Nephron progenitor cell (in vitro differentiated cells): ENCODE results near the gene ANKRD34C.

Source experiments
- DNase-seq: peaks from one replicate; pipeline ENCODE4 v3.0.0; 2021
- H3K27ac Mint-ChIP-seq: 2 replicates; pipeline ENCODE4 v1.8.0; 2021; ENCODE audit warnings: mild to moderate bottlenecking, moderate library complexity, mixed read lengths
- H3K27me3 Mint-ChIP-seq: 2 replicates; pipeline ENCODE4 v1.8.0; 2021; ENCODE audit warnings: mild to moderate bottlenecking, low read depth, mixed read lengths; ENCODE audit not compliant: poor library complexity
- H3K36me3 Mint-ChIP-seq: 2 replicates; pipeline ENCODE4 v1.8.0; 2021; ENCODE audit warnings: low read depth, mixed read lengths
- H3K4me1 Mint-ChIP-seq: 2 replicates; pipeline ENCODE4 v1.8.0; 2021; ENCODE audit warnings: mixed read lengths
- H3K4me3 Mint-ChIP-seq: 2 replicates; pipeline ENCODE4 v1.8.0; 2021; ENCODE audit warnings: mild to moderate bottlenecking, moderate library complexity, mixed read lengths
- H3K9me3 Mint-ChIP-seq: 2 replicates; pipeline ENCODE4 v1.8.0; 2021; ENCODE audit warnings: mild to moderate bottlenecking, moderate library complexity, mixed read lengths
- TF ChIP-seq, protein P1 (sequence below): fragments of 200-600 bp; sonication (generic); IDR thresholded peaks from 2 replicates; pipeline ENCODE4 v1.5.0; 2021; ENCODE audit warnings: antibody characterized with exemption

The ANKRD34C gene

DNA sequence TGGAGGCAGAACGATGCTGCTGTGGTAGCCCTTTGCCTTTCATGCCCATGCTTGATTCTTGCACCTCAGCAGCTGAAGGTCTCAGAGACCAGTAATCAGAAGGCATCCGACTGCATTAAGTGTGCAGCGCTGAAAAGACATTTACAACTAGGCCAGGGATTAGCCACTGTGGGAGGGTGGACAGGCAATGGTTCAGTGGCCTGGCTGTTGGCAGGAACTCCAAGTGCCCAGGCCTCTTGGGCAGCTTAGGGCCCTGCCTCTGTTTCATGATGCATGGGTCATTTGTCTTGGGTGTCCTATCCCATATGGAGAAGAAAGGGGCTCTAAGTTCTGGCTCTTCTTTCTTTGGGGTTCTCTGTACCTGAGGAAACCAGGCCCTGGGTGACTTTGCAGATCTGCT lies 39.8 kb downstream of the ANKRD34C start:
- no peak for DNase-seq
- no peaks in the 10 kb centered on the region for H3K4me1 Mint-ChIP-seq
- TF ChIP-seq, protein P1, sequence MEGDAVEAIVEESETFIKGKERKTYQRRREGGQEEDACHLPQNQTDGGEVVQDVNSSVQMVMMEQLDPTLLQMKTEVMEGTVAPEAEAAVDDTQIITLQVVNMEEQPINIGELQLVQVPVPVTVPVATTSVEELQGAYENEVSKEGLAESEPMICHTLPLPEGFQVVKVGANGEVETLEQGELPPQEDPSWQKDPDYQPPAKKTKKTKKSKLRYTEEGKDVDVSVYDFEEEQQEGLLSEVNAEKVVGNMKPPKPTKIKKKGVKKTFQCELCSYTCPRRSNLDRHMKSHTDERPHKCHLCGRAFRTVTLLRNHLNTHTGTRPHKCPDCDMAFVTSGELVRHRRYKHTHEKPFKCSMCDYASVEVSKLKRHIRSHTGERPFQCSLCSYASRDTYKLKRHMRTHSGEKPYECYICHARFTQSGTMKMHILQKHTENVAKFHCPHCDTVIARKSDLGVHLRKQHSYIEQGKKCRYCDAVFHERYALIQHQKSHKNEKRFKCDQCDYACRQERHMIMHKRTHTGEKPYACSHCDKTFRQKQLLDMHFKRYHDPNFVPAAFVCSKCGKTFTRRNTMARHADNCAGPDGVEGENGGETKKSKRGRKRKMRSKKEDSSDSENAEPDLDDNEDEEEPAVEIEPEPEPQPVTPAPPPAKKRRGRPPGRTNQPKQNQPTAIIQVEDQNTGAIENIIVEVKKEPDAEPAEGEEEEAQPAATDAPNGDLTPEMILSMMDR = no peak
- H3K27me3 Mint-ChIP-seq = no peaks in the 10 kb centered on the region
- peaks cover 11% of the 10 kb centered on the region for H3K9me3 Mint-ChIP-seq
- H3K4me3 Mint-ChIP-seq = no peak overlapping the region
- peaks cover 79% of the 10 kb centered on the region for H3K36me3 Mint-ChIP-seq
- no peak overlapping the region for H3K27ac Mint-ChIP-seq

- DNase-seq = no peak
- TF ChIP-seq, protein P1 = no peak
- Mint-ChIP-seq H3K4me3 (no peak overlapping the region), H3K4me1 (no peaks in the 10 kb centered on the region), H3K9me3 (peaks cover 11% of the 10 kb centered on the region), H3K36me3 (peaks cover 79% of the 10 kb centered on the region), H3K27ac (no peak overlapping the region), H3K27me3 (no peaks in the 10 kb centered on the region)
These were observed 40.4 kb downstream of the ANKRD34C start for GRCh38 chr15:79322945-79323344.

GRCh38 chr15:79329171-79329611 lies 46.7 kb downstream of the ANKRD34C start:
- Mint-ChIP-seq H3K27me3 (no peaks in the 10 kb centered on the region), H3K9me3 (peaks cover 5% of the 10 kb centered on the region), H3K27ac (peak overlapping the region; percentile 67), H3K36me3 (peaks cover 36% of the 10 kb centered on the region), H3K4me1 (no peaks in the 10 kb centered on the region), H3K4me3 (no peak overlapping the region)
- TF ChIP-seq, protein P1 = no peak
- DNase-seq = no peak
